Skeletal muscle satellite cell (primary cell): ENCODE data around the gene KCTD11.
A peak's percentile ranks its signal among the peaks of the same experiment; 100 is the strongest.

ENCODE experiments used
- H3K27me3 ChIP-seq: 2 replicates; pipeline ENCODE4 v1.7.0; 2013; ENCODE audit warnings: low read length; ENCODE audit not compliant: control insufficient read depth, insufficient read depth
- H3K36me3 ChIP-seq: 2 replicates; pipeline ENCODE4 v1.7.0; 2013; ENCODE audit warnings: mild to moderate bottlenecking, control low read depth, low read length; ENCODE audit not compliant: insufficient read depth
- H3K4me1 ChIP-seq: 2 replicates; pipeline ENCODE4 v1.7.0; 2013; ENCODE audit warnings: low read length; ENCODE audit not compliant: control insufficient read depth, insufficient read depth
- H3K4me2 ChIP-seq: 2 replicates; pipeline ENCODE4 v1.7.0; 2013; ENCODE audit warnings: mild to moderate bottlenecking, low read length
- H3K4me3 ChIP-seq: 2 replicates; pipeline ENCODE4 v1.7.0; 2013; ENCODE audit warnings: low read length
- H3K9ac ChIP-seq: 2 replicates; pipeline ENCODE4 v1.7.0; 2013; ENCODE audit warnings: mild to moderate bottlenecking, low read depth, low read length, moderate library complexity
- H3K9me3 ChIP-seq: replicated peaks from 2 replicates; pipeline ENCODE4 v1.7.0; 2013; ENCODE audit warnings: mild to moderate bottlenecking, control low read depth, low read length

Gene KCTD11

DNA sequence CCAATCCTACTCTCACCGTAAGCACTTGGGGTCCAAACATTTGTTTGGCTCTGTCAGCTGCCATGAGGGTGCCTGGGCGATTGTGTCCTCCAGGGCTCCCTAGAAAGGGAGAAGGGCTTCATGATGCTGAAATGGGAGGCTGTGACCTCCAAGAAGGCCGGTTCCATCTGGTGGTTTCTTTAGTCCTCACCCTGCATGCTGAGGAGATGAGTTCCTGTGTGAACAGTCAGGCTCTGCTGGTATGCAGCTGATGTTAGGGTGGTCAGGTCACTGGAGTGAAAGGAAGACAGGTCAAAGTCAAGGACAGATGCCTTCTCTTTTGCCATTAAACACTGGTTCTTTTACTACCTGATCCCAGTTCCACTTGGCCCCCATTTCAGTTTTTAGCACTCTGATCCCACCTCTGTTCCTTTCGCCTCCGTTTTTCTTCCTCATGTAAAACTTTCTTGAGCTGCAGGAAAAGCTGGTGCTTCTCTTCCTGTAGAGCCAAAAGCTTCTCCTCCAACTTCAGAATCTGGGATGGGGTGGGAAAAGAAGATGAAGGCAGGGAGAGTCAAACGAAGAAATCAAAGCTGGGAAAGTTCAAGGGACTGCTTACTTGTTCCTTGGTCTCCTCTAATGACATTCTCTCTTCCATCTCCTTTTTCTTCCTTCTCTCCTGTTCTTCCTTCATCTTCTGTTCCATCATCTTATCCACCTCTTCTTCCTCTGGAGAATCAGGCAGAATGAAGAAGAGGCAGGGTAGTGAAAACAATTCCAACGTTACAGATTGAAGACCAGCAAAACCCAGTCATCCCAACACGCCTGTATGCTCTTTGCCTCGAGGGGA, 37.9 kb upstream of the KCTD11 start:
- H3K9me3 ChIP-seq = no peaks in the 10 kb centered on the region
- H3K9ac ChIP-seq = peak overlapping the region; percentile 92
- H3K4me2 ChIP-seq = peak overlapping the region; percentile 87
- H3K27me3 ChIP-seq = no peaks in the 10 kb centered on the region
- peak overlapping the region; percentile 79 for H3K4me3 ChIP-seq
- H3K4me1 ChIP-seq = peaks cover 44% of the 10 kb centered on the region
- H3K36me3 ChIP-seq = peaks cover 68% of the 10 kb centered on the region

DNA sequence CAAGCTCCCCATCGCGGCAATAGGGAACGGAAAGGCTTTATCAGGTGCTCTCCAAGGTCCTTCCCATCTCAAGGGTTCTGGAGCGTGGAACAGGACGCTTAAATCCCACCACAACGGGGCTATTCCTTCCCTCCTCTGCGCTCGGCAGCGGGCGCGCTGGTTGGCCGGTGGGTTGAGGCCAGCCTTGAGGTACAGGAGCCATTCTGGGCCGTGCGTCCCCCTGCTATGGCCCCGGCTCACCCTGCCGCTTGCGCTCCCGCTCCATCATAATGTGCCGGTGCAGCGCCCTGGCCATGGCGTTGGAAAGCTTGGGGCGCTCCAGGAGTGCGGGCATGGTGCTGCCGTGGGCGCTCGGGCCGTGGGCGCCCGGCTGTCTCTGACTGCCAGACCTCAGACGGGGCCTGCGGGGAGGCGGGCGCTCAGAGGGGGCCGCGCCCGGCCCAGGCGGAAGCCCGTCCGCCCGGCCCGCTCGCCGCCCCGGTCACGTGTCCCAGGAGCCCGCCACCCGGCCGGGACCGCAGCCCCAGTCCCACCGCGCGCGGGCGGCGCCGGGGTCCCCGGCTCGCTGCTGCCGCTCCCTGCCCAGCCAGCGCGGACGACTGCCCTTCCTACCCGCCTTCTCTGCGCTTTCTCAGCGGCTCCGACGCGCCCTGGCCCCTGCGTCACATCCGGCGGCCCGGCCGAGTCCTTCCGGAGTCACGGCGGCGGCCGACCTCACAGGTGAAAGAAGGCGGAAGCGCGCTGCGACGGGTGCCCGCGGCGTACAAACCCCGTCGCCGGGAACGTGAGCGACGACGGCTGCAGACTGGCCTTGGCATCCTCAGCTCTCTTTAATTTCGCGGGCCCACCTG, 37.0 kb upstream of the KCTD11 start, which contains the start of gene GPS2:
Gene GPS2 (minus strand): TSS at position 642 of the 851 bp plus-strand sequence. CDS start 308 bp downstream, at position 334.
- Histone ChIP-seq H3K27me3 (no peaks in the 10 kb centered on the region), H3K9me3 (no peaks in the 10 kb centered on the region), H3K4me1 (peaks cover 35% of the 10 kb centered on the region), H3K36me3 (peaks cover 65% of the 10 kb centered on the region), H3K4me3 (peak within 1 kb of the TSS; percentile 79), H3K9ac (peak within 1 kb of the TSS; percentile 92), H3K4me2 (peak within 1 kb of the TSS; percentile 87)

DNA sequence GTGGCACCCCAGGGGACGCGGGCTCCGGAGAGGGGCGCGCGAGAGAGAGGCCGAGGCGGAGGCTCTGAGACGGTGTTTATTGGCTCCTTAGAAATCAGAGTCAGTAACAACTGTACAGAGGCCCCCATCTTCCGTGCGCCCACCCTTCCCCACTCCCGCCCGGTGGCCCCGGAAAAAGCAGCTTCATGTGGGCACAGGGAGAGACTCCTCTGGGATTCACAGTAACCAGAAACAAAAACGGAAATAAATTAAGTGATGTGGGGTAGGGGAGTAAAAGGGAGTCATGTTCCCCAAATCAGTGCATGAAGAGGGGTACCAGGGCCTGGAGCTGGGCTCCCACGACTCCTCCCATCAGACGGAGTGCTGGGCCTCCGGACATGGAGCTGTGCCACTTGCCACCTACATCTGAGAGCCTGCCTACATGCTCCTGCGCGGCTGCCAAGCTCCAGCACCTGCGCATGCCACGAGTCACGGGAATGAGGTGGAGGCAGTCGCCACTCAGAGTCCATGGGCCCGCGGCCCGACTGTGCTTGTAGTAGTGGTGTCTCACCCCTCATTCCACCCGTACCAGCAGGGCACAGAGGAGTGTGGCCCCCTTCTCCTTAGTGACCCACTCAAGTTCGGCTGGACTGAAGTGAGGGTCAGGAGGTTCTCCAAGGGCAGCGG, 36.3 kb upstream of the KCTD11 start:
- H3K9ac ChIP-seq = peak overlapping the region; percentile 92
- peaks cover 60% of the 10 kb centered on the region for H3K36me3 ChIP-seq
- peak overlapping the region; percentile 79 for H3K4me3 ChIP-seq
- no peaks in the 10 kb centered on the region for H3K9me3 ChIP-seq
- H3K4me2 ChIP-seq = peak overlapping the region; percentile 87
- peaks cover 28% of the 10 kb centered on the region for H3K4me1 ChIP-seq
- no peaks in the 10 kb centered on the region for H3K27me3 ChIP-seq

DNA sequence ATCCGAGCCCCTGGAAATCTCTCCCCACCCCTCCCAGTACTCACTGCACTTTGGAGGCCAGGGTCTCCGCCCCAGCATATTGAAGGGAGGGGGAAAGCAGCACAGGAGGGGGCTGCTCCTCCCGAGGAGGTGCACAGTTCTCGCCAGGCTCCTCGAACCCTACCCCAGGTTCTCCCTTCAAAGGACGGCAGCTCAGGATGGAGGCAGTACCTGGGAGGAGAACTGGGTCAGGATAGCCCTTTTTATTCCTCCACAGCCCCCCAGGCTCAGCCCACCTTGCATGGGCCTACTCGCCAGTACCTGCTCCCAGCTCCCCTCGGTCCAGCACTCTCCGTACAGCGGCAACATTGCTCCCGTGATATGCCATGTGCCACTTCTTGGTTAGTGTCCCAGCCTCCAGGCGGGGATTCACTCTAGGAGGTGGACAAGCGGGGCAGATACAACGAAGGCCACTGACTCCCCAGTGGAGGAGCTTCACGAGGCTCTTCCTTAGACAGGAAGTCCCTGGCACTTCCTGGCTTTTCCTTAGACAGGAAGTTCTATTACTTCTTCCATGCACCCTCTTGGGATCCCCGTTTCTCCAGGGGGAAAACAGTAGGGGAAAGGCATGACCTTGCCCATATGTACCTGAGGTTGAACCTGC, 34.7 kb upstream of the KCTD11 start:
- H3K4me2 ChIP-seq = no peak overlapping the region
- H3K4me3 ChIP-seq = no peak overlapping the region
- H3K9me3 ChIP-seq = no peaks in the 10 kb centered on the region
- peaks cover 26% of the 10 kb centered on the region for H3K4me1 ChIP-seq
- H3K9ac ChIP-seq = no peak overlapping the region
- no peaks in the 10 kb centered on the region for H3K27me3 ChIP-seq
- peaks cover 55% of the 10 kb centered on the region for H3K36me3 ChIP-seq

DNA sequence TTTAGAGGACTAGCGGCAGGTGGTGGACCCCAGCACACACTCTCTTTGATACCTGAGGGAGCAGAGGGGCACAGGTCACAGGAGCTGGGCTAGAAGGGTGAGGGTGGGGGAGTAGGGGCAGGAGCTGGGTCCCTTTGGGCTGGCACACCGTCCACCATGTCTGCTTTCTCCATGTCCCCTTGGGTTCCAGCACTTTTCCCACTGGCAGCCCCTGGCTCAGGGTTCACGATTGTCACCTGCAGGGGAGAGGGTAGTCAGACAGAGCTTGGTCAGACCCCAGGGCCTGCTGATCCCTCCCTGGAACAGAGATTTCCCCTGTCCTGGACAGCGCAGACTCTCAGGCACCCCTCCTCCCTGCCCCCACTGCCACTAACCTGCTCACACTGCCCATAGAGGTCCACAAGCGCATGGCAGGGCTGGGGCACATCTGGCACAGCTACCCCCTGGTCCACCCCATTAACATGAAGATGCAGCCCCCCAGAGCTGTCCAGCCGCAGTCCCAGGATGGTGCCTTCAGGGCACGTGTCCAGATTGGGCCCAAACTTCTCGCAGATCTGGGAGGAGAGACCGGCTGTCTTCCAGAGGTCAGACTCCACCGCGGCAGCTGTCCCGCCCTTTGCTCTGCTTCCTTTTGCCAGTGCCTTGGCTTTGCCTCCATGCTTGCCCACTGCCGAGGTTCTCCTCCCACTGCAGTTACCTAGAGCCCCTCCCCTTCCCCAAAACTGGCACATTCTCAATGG, 33.7 kb upstream of the KCTD11 start:
- Histone ChIP-seq H3K4me1 (peaks cover 20% of the 10 kb centered on the region), H3K27me3 (no peaks in the 10 kb centered on the region), H3K9ac (no peak overlapping the region), H3K4me3 (no peak overlapping the region), H3K4me2 (no peak overlapping the region), H3K9me3 (no peaks in the 10 kb centered on the region), H3K36me3 (peaks cover 55% of the 10 kb centered on the region)

DNA sequence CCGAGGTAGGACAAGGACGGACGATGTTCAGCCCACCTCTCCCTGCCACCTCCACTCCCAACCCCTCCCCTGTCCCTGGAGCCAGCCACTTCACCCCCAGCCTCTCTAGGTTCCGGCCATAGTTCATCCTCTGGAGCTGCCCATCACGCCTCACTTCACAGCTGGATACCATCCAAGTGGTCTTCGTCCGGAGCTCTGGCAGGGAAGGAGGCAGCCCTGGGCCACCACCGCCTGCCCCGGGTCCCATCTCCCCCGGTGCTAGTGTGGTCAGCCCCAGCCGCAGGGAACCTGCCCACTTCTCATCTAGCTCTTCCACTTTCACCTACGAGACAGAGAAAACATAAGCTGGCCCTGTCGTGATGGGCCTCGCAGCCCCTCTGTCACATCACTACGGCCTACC, 30.5 kb upstream of the KCTD11 start:
- H3K36me3 ChIP-seq = peaks cover 68% of the 10 kb centered on the region
- no peak overlapping the region for H3K9ac ChIP-seq

DNA sequence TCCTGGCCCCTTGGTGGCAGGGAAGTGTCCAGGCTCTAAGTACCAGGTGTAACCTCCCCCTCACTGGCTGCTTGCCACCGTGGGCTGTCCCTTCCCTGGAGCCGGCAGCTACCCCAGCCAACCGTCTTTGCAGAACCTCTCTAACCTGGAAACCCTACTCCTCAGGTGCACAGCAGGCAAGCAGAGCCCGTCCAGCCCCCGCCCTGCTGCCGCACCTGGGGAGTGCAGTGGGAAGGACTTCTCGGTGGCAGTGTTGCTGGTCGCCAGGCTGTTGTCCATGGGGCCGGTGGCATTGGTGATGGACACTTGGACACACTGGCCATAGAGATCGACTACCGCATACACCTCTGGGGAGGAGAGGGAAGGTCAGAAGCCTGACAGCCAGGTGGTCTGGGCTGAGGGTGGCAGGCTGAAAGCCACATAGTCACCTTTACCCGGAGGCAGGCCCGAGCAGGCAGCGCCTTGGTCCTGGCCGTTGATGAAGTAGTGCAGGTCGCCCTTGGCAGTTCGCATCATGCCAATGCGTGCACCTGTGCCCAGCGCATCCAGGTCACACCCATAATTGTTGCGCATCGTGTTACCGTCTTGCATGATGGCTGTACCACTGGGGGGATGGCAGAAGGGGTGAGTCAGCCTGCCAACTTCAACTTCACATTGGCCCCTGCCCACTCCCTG, 29.3 kb upstream of the KCTD11 start:
- peaks cover 65% of the 10 kb centered on the region for H3K36me3 ChIP-seq
- no peak overlapping the region for H3K4me3 ChIP-seq
- H3K9me3 ChIP-seq = no peaks in the 10 kb centered on the region
- H3K4me2 ChIP-seq = no peak overlapping the region
- no peak overlapping the region for H3K9ac ChIP-seq
- no peaks in the 10 kb centered on the region for H3K27me3 ChIP-seq
- peaks cover under 1% of the 10 kb centered on the region for H3K4me1 ChIP-seq

More for the DNA sequence above, 30.5 kb upstream of the KCTD11 start:
- Histone ChIP-seq H3K4me2 (no peak overlapping the region), H3K27me3 (no peaks in the 10 kb centered on the region), H3K4me3 (no peak overlapping the region), H3K4me1 (no peaks in the 10 kb centered on the region), H3K9me3 (no peaks in the 10 kb centered on the region)

DNA sequence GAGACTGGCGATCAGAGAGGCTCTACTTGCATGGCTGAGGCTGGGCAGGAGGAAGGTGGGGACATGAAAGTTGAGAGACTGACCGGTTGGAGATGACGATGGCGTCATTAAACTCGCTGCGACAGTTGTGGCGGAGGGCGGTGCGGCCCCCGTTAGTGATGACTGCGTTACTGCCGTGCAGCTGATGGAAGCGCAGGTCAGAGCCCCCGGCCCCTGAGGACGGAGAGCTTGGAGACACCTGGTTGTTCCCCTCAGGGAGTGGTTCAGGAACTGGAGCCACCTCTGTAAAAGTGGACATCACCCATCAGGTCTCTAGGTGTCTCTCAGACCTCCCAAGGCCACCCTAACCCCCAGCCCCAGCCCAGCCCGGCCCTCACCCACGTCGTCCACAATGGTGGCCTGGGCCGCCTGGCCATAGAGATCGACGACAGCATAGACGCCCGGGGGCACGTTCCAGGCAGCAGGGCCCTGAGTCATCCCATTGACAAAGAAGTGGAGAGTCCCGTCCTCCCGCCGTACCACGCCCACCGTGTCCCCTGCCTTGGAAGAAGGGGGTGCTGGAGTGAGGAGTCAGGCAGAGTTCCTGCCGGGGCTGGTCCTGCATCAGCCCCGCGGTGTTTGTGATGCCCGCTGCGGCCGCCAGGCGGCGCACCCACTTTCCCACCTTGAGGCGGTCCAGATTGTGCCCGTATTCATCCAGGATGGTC, 28.1 kb upstream of the KCTD11 start:
- Histone ChIP-seq H3K4me1 (peaks cover 10% of the 10 kb centered on the region), H3K4me3 (no peak overlapping the region), H3K4me2 (no peak overlapping the region), H3K27me3 (no peaks in the 10 kb centered on the region), H3K9ac (no peak overlapping the region), H3K9me3 (no peaks in the 10 kb centered on the region), H3K36me3 (peaks cover 56% of the 10 kb centered on the region)

DNA sequence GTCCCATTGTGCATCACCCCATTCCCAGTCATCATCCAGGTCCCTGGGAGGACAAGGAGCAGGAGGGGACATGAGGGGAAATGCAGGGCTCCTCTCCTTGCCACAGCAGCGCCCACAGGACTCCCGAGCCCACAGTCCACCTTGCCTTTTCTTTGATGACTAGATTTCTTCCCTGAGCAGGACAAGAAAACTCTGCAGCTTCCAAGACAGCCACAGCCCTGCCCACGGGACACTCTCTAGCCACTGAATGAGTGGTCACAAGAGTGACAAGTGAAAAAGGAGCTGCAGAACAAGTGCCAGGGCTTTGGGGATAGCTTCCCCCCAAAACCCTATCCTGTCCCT, 27.6 kb upstream of the KCTD11 start:
- peaks cover 10% of the 10 kb centered on the region for H3K4me1 ChIP-seq
- no peaks in the 10 kb centered on the region for H3K9me3 ChIP-seq
- H3K4me2 ChIP-seq = no peak overlapping the region
- H3K27me3 ChIP-seq = no peaks in the 10 kb centered on the region
- H3K36me3 ChIP-seq = peaks cover 52% of the 10 kb centered on the region
- no peak overlapping the region for H3K4me3 ChIP-seq
- no peak overlapping the region for H3K9ac ChIP-seq

DNA sequence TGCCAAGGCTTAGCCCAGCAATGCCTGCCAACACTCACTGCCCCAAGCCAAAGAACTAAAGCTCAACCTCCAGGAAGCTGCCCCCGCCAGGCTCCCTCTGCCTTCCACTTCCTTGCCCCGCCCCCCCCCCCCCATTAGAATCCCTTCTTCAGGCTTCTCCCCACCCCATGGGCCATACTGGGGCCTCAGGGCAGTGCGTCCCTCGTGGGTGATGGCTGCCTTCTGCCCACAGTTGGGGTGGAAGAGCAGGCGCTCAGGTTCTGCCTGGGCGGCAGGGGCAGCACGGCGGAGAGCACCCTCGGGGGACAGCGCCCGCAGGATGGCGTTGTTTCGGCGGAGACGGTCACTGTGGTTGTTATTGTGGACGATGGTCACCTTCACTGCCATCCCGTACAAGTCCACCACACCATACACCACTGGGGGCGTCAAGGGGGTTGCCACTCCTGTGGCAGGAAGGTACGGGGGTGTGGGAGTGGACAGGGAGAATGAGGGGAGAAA, 26.9 kb upstream of the KCTD11 start:
- no peaks in the 10 kb centered on the region for H3K27me3 ChIP-seq
- peaks cover 52% of the 10 kb centered on the region for H3K36me3 ChIP-seq
- H3K4me1 ChIP-seq = peaks cover 10% of the 10 kb centered on the region
- no peak overlapping the region for H3K9ac ChIP-seq
- no peaks in the 10 kb centered on the region for H3K9me3 ChIP-seq
- H3K4me2 ChIP-seq = no peak overlapping the region
- no peak overlapping the region for H3K4me3 ChIP-seq
